Measurements from ENCODE around the gene SORBS2. TPM values are rescaled to one million over a fixed set of nuclear protein-coding genes. Genes with fewer than 3 reads are reported as not detected.

The SORBS2 gene
- total RNA-seq, 4 donors from 2014 or later = 290 to 437 (median 377) TPM

DNA sequence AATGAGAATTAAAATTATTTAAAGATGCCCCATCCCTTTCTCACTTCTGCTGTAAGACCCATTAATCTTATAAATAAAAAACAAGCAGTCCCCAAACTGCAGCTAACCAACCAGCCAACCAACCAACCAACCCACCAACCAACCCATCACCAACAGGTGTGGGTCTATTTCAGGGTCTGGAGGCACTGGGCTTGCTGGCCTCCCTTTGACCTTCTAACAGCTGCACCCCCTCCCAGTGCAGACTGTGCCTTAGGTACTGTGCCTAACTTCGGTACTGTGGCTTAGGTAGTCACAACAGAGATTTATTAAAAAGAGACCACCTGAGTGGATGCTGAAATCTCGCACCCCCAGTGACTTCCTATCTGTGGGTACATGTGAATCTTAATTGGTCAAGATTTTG, 128.1 kb downstream of the SORBS2 start:
- Histone ChIP-seq H3K36me3 (no peaks in the 10 kb centered on the region), H3K4me3 (replicated peaks in 1 of 3) (no peak overlapping the region), H3K27ac (no peak overlapping the region), H3K9me3 (no peaks in the 10 kb centered on the region), H3K4me1 (peaks cover 0 to 4% of the 10 kb centered on the region in 2 donors), H3K27me3 (no peaks in the 10 kb centered on the region)
- no peak for DNase-seq
- TF ChIP-seq, protein P1, sequence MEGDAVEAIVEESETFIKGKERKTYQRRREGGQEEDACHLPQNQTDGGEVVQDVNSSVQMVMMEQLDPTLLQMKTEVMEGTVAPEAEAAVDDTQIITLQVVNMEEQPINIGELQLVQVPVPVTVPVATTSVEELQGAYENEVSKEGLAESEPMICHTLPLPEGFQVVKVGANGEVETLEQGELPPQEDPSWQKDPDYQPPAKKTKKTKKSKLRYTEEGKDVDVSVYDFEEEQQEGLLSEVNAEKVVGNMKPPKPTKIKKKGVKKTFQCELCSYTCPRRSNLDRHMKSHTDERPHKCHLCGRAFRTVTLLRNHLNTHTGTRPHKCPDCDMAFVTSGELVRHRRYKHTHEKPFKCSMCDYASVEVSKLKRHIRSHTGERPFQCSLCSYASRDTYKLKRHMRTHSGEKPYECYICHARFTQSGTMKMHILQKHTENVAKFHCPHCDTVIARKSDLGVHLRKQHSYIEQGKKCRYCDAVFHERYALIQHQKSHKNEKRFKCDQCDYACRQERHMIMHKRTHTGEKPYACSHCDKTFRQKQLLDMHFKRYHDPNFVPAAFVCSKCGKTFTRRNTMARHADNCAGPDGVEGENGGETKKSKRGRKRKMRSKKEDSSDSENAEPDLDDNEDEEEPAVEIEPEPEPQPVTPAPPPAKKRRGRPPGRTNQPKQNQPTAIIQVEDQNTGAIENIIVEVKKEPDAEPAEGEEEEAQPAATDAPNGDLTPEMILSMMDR (IDR thresholded peaks at IDR 0.05) = no peak
- TF ChIP-seq POLR2A (IDR thresholded peaks at IDR 0.05) = no peak
- intact Hi-C loops (cut with DNase I) = no loop called here
- 92 to 98% methylated on average over 2 of the region's 2 CpGs for WGBS, 2 donors

DNA sequence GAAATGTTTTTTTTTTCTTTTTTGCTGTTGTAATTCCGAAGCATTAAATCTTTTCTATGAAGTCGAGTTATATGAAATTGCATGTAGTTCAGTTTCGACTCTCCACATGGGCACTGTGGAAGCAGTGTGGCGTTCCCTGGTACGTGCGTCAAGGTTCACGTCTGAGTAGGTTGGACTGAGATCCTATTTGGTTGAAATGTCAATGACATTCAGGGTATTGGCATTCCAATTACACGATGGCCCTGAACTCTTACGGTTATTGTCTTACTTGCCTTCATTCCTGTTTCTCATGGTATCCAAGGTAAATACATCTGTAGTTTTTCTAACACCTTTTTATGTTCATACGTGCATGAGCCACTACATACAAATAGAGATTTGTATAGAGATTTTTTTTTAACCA, 128.8 kb downstream of the SORBS2 start:
- Histone ChIP-seq H3K4me3 (replicated peaks in 1 of 3) (no peak overlapping the region), H3K4me1 (peaks cover 0 to 4% of the 10 kb centered on the region in 2 donors), H3K27ac (no peak overlapping the region), H3K27me3 (no peaks in the 10 kb centered on the region), H3K36me3 (no peaks in the 10 kb centered on the region), H3K9me3 (no peaks in the 10 kb centered on the region)
- intact Hi-C loops (cut with DNase I) = no loop called here
- WGBS, 2 donors = 95 to 96% methylated on average over 10 of the region's 10 CpGs
- TF ChIP-seq, protein P1 (IDR thresholded peaks at IDR 0.05) = no peak
- TF ChIP-seq POLR2A (IDR thresholded peaks at IDR 0.05) = no peak
- DNase-seq = no peak

DNA sequence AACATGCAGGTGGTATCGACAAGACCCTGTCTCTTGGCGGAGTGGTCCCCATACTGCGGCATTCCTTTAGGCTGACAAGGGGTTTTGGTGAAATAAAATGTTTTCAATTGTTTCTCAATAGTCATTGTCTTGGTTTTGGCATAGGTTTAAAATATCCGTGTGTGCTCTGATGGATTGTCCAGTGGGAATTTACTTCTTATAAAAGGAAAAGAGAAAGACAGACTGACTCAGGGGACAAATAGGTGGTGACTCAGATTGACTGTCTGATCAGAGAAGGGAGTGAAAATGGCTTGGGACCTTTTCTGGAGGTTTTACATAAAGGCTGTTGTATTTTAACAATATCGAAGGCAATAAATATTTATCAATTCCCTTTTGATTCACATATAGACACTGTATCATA, 129.8 kb downstream of the SORBS2 start:
- Histone ChIP-seq H3K4me3 (replicated peaks in 1 of 3) (no peak overlapping the region), H3K4me1 (peaks cover 0 to 4% of the 10 kb centered on the region in 2 donors), H3K27me3 (no peaks in the 10 kb centered on the region), H3K27ac (no peak overlapping the region), H3K9me3 (no peaks in the 10 kb centered on the region), H3K36me3 (peaks cover under 1 to 6% of the 10 kb centered on the region in 2 donors)
- 90% methylated on average over 5 of the region's 5 CpGs for WGBS, 2 donors
- no peak for TF ChIP-seq POLR2A (IDR thresholded peaks at IDR 0.05)
- TF ChIP-seq, protein P1 (IDR thresholded peaks at IDR 0.05) = no peak
- intact Hi-C loops (cut with DNase I) = no loop called here
- no peak for DNase-seq

DNA sequence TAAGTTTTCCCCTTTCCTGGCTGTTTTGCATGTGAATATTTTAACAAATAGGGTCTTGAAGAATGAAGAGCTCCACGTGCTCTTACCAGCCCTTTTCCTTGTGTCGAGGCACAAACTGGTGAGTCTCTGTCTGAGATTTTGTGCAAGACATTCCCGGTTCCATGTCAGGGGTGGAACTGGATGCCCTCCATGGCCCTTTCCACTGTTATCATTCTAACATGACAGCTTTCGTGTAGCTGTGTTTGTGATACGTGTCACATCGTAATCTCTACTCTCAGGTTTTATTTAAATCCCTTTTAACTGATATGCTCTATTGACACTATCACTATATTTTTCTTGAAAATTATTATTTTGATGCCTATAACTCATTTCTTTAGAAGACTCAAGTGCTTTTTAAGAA, 130.4 kb downstream of the SORBS2 start:
- WGBS, 2 donors = 91% methylated on average over 6 of the region's 6 CpGs
- Histone ChIP-seq H3K4me1 (peaks cover 0 to 4% of the 10 kb centered on the region in 2 donors), H3K4me3 (replicated peaks in 1 of 3) (no peak overlapping the region), H3K9me3 (no peaks in the 10 kb centered on the region), H3K27me3 (no peaks in the 10 kb centered on the region), H3K36me3 (peaks cover 3 to 11% of the 10 kb centered on the region in 2 donors), H3K27ac (no peak overlapping the region)
- no peak for DNase-seq
- no peak for TF ChIP-seq POLR2A (IDR thresholded peaks at IDR 0.05)
- TF ChIP-seq, protein P1 (IDR thresholded peaks at IDR 0.05) = no peak
- intact Hi-C loops (cut with DNase I) = no loop called here

DNA sequence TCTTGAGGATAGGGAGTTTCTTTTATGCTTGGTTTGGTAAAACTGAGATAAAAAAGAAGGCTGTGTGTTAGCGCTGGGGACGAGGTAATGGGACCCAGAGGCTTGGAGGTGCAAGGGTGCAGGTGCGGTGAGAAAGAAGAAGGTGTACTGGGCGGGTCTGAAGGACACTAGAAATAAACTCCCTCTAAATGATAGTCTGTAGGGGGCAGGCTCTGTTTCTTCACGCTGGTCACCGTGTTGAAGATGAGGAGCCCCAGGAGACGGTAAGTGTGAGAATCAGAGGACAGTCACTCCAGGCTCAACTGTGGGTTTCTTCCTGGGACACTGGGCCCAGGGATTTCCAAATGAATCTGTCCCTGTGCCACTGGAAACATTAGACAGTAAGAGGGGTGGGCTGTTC, 131.4 kb downstream of the SORBS2 start:
- no peak overlapping the region for H3K27ac ChIP-seq
- intact Hi-C loops (cut with DNase I) = no loop called here
- H3K9me3 ChIP-seq = no peaks in the 10 kb centered on the region
- H3K4me1 ChIP-seq = peaks cover 0 to 3% of the 10 kb centered on the region in 2 donors
- no peak overlapping the region for H3K4me3 ChIP-seq (replicated peaks in 1 of 3)
- no peak for TF ChIP-seq POLR2A (IDR thresholded peaks at IDR 0.05)
- TF ChIP-seq, protein P1 (IDR thresholded peaks at IDR 0.05) = no peak
- H3K36me3 ChIP-seq = peaks cover 3 to 11% of the 10 kb centered on the region in 2 donors
- WGBS, 2 donors = 87 to 88% methylated on average over 7 of the region's 7 CpGs
- no peaks in the 10 kb centered on the region for H3K27me3 ChIP-seq
- DNase-seq = no peak

Data from thyroid gland (tissue), 4 donors.